Neural cell (in vitro differentiated cells): Measurements from ENCODE around the gene GALNT14. TPM values are rescaled to one million over a fixed set of nuclear protein-coding genes. Genes with fewer than 3 reads are reported as not detected.

Source experiments
- H2AFZ ChIP-seq: fragments of 200-600, 300-800 bp; sonication (generic), shearing (Covaris generic); 2 replicates; pipeline ENCODE4 v1.6.0; 2014; ENCODE audit warnings: low read depth, mild to moderate bottlenecking, antibody characterized with exemption, low read length, moderate library complexity
- H3F3A ChIP-seq: fragments of 200-600 bp; shearing (Covaris generic); 2 replicates; pipeline ENCODE4 v1.6.1; 2016; ENCODE audit warnings: mild to moderate bottlenecking, moderate library complexity, mixed read lengths, antibody characterized with exemption, low read length; ENCODE audit not compliant: insufficient read depth, poor library complexity, severe bottlenecking
- H3K27ac ChIP-seq: fragments of 200-600, 300-800 bp; sonication (generic), shearing (Covaris generic); 2 replicates; pipeline ENCODE4 v1.5.1; 2014; ENCODE audit warnings: mild to moderate bottlenecking, low read length, moderate library complexity
- H3K27me3 ChIP-seq: fragments of 300-800, 200-600 bp; sonication (generic), shearing (Covaris generic); 2 replicates; pipeline ENCODE4 v1.6.0; 2014; ENCODE audit warnings: mild to moderate bottlenecking, low read depth, low read length, moderate library complexity; ENCODE audit not compliant: insufficient read depth
- H3K36me3 ChIP-seq: fragments of 300-800, 200-600 bp; sonication (generic), shearing (Covaris generic); 2 replicates; pipeline ENCODE4 v1.5.1; 2014; ENCODE audit warnings: mild to moderate bottlenecking, antibody characterized with exemption, low read length, moderate library complexity; ENCODE audit not compliant: insufficient read depth
- H3K4me2 ChIP-seq: fragments of 300-800, 200-600 bp; sonication (generic), shearing (Covaris generic); 2 replicates; pipeline ENCODE4 v1.6.0; 2014; ENCODE audit warnings: mild to moderate bottlenecking, low read length
- H3K4me3 ChIP-seq: fragments of 300-800, 200-600 bp; sonication (generic), shearing (Covaris generic); 2 replicates; pipeline ENCODE4 v1.5.1; 2014; ENCODE audit warnings: mild to moderate bottlenecking, low read length, moderate library complexity
- H3K79me2 ChIP-seq: fragments of 200-600 bp; shearing (Covaris generic); replicated peaks from 2 replicates; pipeline ENCODE4 v1.6.0; 2014; ENCODE audit warnings: mild to moderate bottlenecking, low read length, moderate library complexity; ENCODE audit not compliant: insufficient read depth
- H3K9ac ChIP-seq: fragments of 300-800, 200-600 bp; sonication (generic), shearing (Covaris generic); 2 replicates; pipeline ENCODE4 v1.6.1; 2016; ENCODE audit warnings: mild to moderate bottlenecking, low read length, mixed read lengths
- H3K9me2 ChIP-seq: fragments of 200-600 bp; shearing (Covaris generic); 2 replicates; pipeline ENCODE4 v1.6.1; 2016; ENCODE audit warnings: mild to moderate bottlenecking, low read length, mixed read lengths; ENCODE audit not compliant: insufficient read depth
- H3K9me3 ChIP-seq: fragments of 200-600, 300-800 bp; sonication (generic), shearing (Covaris generic); 2 replicates; pipeline ENCODE4 v1.6.1; 2016; ENCODE audit warnings: mild to moderate bottlenecking, mixed run types, low read length, moderate library complexity, mixed read lengths
- H4K20me1 ChIP-seq: fragments of 200-600 bp; shearing (Covaris generic); 2 replicates; pipeline ENCODE4 v1.6.1; 2016; ENCODE audit warnings: mild to moderate bottlenecking, mixed run types; ENCODE audit not compliant: insufficient read depth
- CTCF ChIP-seq: fragments of 450-650 bp; IDR thresholded peaks from 2 replicates; pipeline ENCODE4 v1.5.1; 2014; ENCODE audit warnings: antibody characterized with exemption, mild to moderate bottlenecking, moderate library complexity; ENCODE audit not compliant: poor library complexity, severe bottlenecking
- EP300 ChIP-seq: fragments of 450-650 bp; conservative IDR thresholded peaks from 2 replicates; pipeline ENCODE4 v1.6.1; 2014; ENCODE audit warnings: antibody characterized with exemption, mild to moderate bottlenecking, moderate library complexity; ENCODE audit not compliant: poor library complexity, severe bottlenecking
- EZH2 ChIP-seq: fragments of 200-600, 300-800 bp; shearing (Covaris generic), sonication (generic); IDR thresholded peaks from 2 replicates; pipeline ENCODE4 v1.6.1; 2014; ENCODE audit warnings: antibody characterized with exemption, low read length, borderline replicate concordance, mild to moderate bottlenecking; ENCODE audit not compliant: insufficient read depth, poor library complexity, severe bottlenecking
- MXI1 ChIP-seq: fragments of 450-650 bp; conservative IDR thresholded peaks from 2 replicates; pipeline ENCODE4 v1.6.1; 2014; ENCODE audit warnings: antibody characterized with exemption, mild to moderate bottlenecking; ENCODE audit not compliant: poor library complexity, severe bottlenecking
- POLR2AphosphoS5 ChIP-seq: IDR thresholded peaks from 2 replicates; pipeline ENCODE4 v1.6.1; 2012
- RAD21 ChIP-seq: fragments of 450-650 bp; conservative IDR thresholded peaks from 2 replicates; pipeline ENCODE4 v1.6.1; 2014; ENCODE audit warnings: antibody characterized with exemption, mild to moderate bottlenecking, moderate library complexity
- REST ChIP-seq: IDR thresholded peaks from 2 replicates; pipeline ENCODE4 v1.6.1; 2012; ENCODE audit warnings: borderline replicate concordance
- SMC3 ChIP-seq: fragments of 450-650 bp; conservative IDR thresholded peaks from 2 replicates; pipeline ENCODE4 v1.6.1; 2014; ENCODE audit warnings: antibody characterized with exemption, mild to moderate bottlenecking, moderate library complexity; ENCODE audit not compliant: poor library complexity
- TAF1 ChIP-seq: IDR thresholded peaks from 2 replicates; pipeline ENCODE4 v1.6.1; 2012; ENCODE audit warnings: low read depth
- polyA plus RNA-seq: library from polyadenylated mRNA; depleted of rRNA; stranded (reverse); fragments of >200 nt; gene quantifications from 2 replicates; pipeline ENCODE4 v1.2.3, GENCODE V29; 2014

GALNT14 gene
- polyA plus RNA-seq, 1 donor from 2014 or later, result 15.9 TPM

GRCh38 chr2:30942419-30942818, 195.8 kb downstream of the GALNT14 start:
- TF ChIP-seq CTCF (no peak), SMC3 (no peak), EZH2 (no peak), TAF1 (no peak), REST (no peak), EP300 (no peak), POLR2AphosphoS5 (no peak), MXI1 (no peak), RAD21 (no peak)
- no peak overlapping the region for H3K27ac ChIP-seq
- H3K4me3 ChIP-seq, result no peak overlapping the region
- no peaks in the 10 kb centered on the region for H3K27me3 ChIP-seq
- no peak overlapping the region for H3K4me2 ChIP-seq
- no peak overlapping the region for H2AFZ ChIP-seq
- H3K79me2 ChIP-seq, result no peaks in the 10 kb centered on the region
- no peak overlapping the region for H3K9ac ChIP-seq
- H3F3A ChIP-seq, result no peaks in the 10 kb centered on the region
- no peaks in the 10 kb centered on the region for H3K9me2 ChIP-seq
- H3K9me3 ChIP-seq, result no peaks in the 10 kb centered on the region
- H4K20me1 ChIP-seq, result no peaks in the 10 kb centered on the region
- no peaks in the 10 kb centered on the region for H3K36me3 ChIP-seq

- no peak for TF ChIP-seq RAD21
- no peak for TF ChIP-seq EP300
- no peak for TF ChIP-seq TAF1
- TF ChIP-seq CTCF, result no peak
- TF ChIP-seq SMC3, result no peak
- no peak for TF ChIP-seq REST
- TF ChIP-seq MXI1, result no peak
- TF ChIP-seq POLR2AphosphoS5, result no peak
- no peak for TF ChIP-seq EZH2
- no peak overlapping the region for H3K4me3 ChIP-seq
- H3K4me2 ChIP-seq, result no peak overlapping the region
- no peaks in the 10 kb centered on the region for H3F3A ChIP-seq
- H3K27ac ChIP-seq, result no peak overlapping the region
- no peaks in the 10 kb centered on the region for H3K36me3 ChIP-seq
- H2AFZ ChIP-seq, result no peak overlapping the region
- no peaks in the 10 kb centered on the region for H3K27me3 ChIP-seq
- no peaks in the 10 kb centered on the region for H4K20me1 ChIP-seq
- H3K79me2 ChIP-seq, result no peaks in the 10 kb centered on the region
- H3K9me3 ChIP-seq, result no peaks in the 10 kb centered on the region
- no peak overlapping the region for H3K9ac ChIP-seq
- H3K9me2 ChIP-seq, result no peaks in the 10 kb centered on the region
Measured at GRCh38 chr2:30940839-30941238, 197.4 kb downstream of the GALNT14 start.
